ENCODE results near the gene SLC29A2. TPM values are rescaled to one million over a fixed set of nuclear protein-coding genes. Genes with fewer than 3 reads are reported as not detected.
A peak's percentile ranks its signal among the peaks of the same experiment; 100 is the strongest.

Gene SLC29A2
- total RNA-seq, 1 donor from 2014 or later: 6.9 TPM

- Histone ChIP-seq H3K4me2 (no peak overlapping the region), H3K4me1 (peaks cover 28% of the 10 kb centered on the region), H3K36me3 (no peaks in the 10 kb centered on the region), H2AFZ (replicated peaks) (no peak overlapping the region), H3K27ac (no peak overlapping the region), H3K9me3 (ENCODE audit: low read depth) (no peaks in the 10 kb centered on the region), H3K27me3 (peaks cover 24% of the 10 kb centered on the region), H3K4me3 (no peak overlapping the region), H3K9ac (no peak overlapping the region), H3F3A (ENCODE audit: low read depth) (peaks cover 34% of the 10 kb centered on the region), H3K79me2 (ENCODE audit: low read depth) (no peaks in the 10 kb centered on the region), H4K20me1 (ENCODE audit: low read depth) (no peaks in the 10 kb centered on the region)
- TF ChIP-seq CTCF (IDR thresholded peaks at IDR 0.05): no peak
- TF ChIP-seq EZH2 (IDR thresholded peaks at IDR 0.05): no peak
- no peak for TF ChIP-seq EZH2phosphoT487 (IDR thresholded peaks at IDR 0.05)
- no peak for DNase-seq (ENCODE audit: low spot score)
- peak overlapping the region; percentile 40 for H3K27ac Mint-ChIP-seq
- H3K27me3 Mint-ChIP-seq (ENCODE audit: insufficient read depth, low read depth): peaks cover 13% of the 10 kb centered on the region
- H3K4me3 Mint-ChIP-seq: peak overlapping the region; percentile 74
- no peaks in the 10 kb centered on the region for H3K36me3 Mint-ChIP-seq
- H3K4me1 Mint-ChIP-seq: peaks cover 43% of the 10 kb centered on the region
- peaks cover 6% of the 10 kb centered on the region for H3K9me3 Mint-ChIP-seq
Observed at GRCh38 chr11:66314561-66315497, 56.7 kb downstream of the SLC29A2 start.

GRCh38 chr11:66314186-66314501 is 57.4 kb downstream of the SLC29A2 start:
- Histone ChIP-seq H3K27me3 (peaks cover 24% of the 10 kb centered on the region), H3K4me3 (no peak overlapping the region), H3K4me2 (no peak overlapping the region), H3K9ac (no peak overlapping the region), H3K9me3 (ENCODE audit: low read depth) (no peaks in the 10 kb centered on the region), H3K79me2 (ENCODE audit: low read depth) (no peaks in the 10 kb centered on the region), H3F3A (ENCODE audit: low read depth) (peaks cover 34% of the 10 kb centered on the region), H2AFZ (replicated peaks) (no peak overlapping the region), H3K27ac (no peak overlapping the region), H3K4me1 (peaks cover 28% of the 10 kb centered on the region), H3K36me3 (no peaks in the 10 kb centered on the region), H4K20me1 (ENCODE audit: low read depth) (no peaks in the 10 kb centered on the region)
- TF ChIP-seq CTCF (IDR thresholded peaks at IDR 0.05): no peak
- TF ChIP-seq EZH2phosphoT487 (IDR thresholded peaks at IDR 0.05): no peak
- no peak for TF ChIP-seq EZH2 (IDR thresholded peaks at IDR 0.05)
- peaks cover 2% of the 10 kb centered on the region for H3K9me3 Mint-ChIP-seq
- H3K4me3 Mint-ChIP-seq: peak overlapping the region; percentile 74
- H3K36me3 Mint-ChIP-seq: no peaks in the 10 kb centered on the region
- peaks cover 41% of the 10 kb centered on the region for H3K4me1 Mint-ChIP-seq
- H3K27me3 Mint-ChIP-seq (ENCODE audit: insufficient read depth, low read depth): peaks cover 12% of the 10 kb centered on the region
- peak overlapping the region; percentile 92 for H3K27ac Mint-ChIP-seq
- DNase-seq (ENCODE audit: low spot score): no peak

- peak; percentile 85 for DNase-seq (ENCODE audit: low spot score)
- H3K27me3 ChIP-seq: peaks cover 24% of the 10 kb centered on the region
Observed at GRCh38 chr11:66313321-66314185, 58.0 kb downstream of the SLC29A2 start.

More at GRCh38 chr11:66313321-66314185, 58.0 kb downstream of the SLC29A2 start:
- H3K9me3 Mint-ChIP-seq: no peaks in the 10 kb centered on the region
- peak overlapping the region; percentile 43 for H3K4me3 ChIP-seq
- H3K27ac Mint-ChIP-seq: peak overlapping the region; percentile 92
- H3K36me3 ChIP-seq: no peaks in the 10 kb centered on the region
- TF ChIP-seq CTCF (IDR thresholded peaks at IDR 0.05) (peak; percentile 57), EZH2 (IDR thresholded peaks at IDR 0.05) (no peak)
- H3K27me3 Mint-ChIP-seq (ENCODE audit: insufficient read depth, low read depth): peaks cover 10% of the 10 kb centered on the region
- H3K4me3 Mint-ChIP-seq: peak overlapping the region; percentile 91
- no peaks in the 10 kb centered on the region for H4K20me1 ChIP-seq (ENCODE audit: low read depth)
- peak overlapping the region; percentile 70 for H3K4me2 ChIP-seq
- H2AFZ ChIP-seq (replicated peaks): peak overlapping the region; percentile 58
- H3K4me1 ChIP-seq: peaks cover 28% of the 10 kb centered on the region
- no peaks in the 10 kb centered on the region for H3K79me2 ChIP-seq (ENCODE audit: low read depth)
- no peaks in the 10 kb centered on the region for H3K36me3 Mint-ChIP-seq
- peak overlapping the region; percentile 85 for H3K27ac ChIP-seq
- H3K9me3 ChIP-seq (ENCODE audit: low read depth): no peaks in the 10 kb centered on the region
- H3K4me1 Mint-ChIP-seq: peaks cover 35% of the 10 kb centered on the region
- H3K9ac ChIP-seq: no peak overlapping the region
- peaks cover 34% of the 10 kb centered on the region for H3F3A ChIP-seq (ENCODE audit: low read depth)

Measured in neural progenitor cell (in vitro differentiated cells).